ENCODE results near the gene PACSIN3. TPM values are rescaled to one million over a fixed set of nuclear protein-coding genes. Genes with fewer than 3 reads are reported as not detected.
A peak's percentile ranks its signal among the peaks of the same experiment; 100 is the strongest.

Gene PACSIN3
- total and polyA plus RNA-seq, 2 of the 13 experiments (the other 11 are each of a cell fraction or from before 2014, with no cell fraction given) = 47.9 to 93.3 TPM

- no peak overlapping the region for H3K4me3 ChIP-seq (replicated peaks in 1 of 3; ENCODE audit: insufficient read depth in 1 of 3, low read depth in 2 of 3, low read length in 3 of 3)
- ChIA-PET POLR2A (interaction anchor here (1.2 kb wide), 1 partner anchor 20 kb away, joined by 4 read pairs; no protein-coding TSS in a partner anchor), CTCF (ENCODE audit: low intra/inter-chr PET ratio, low total read pairs) (no interaction called here)
- H3K9ac ChIP-seq (ENCODE audit: insufficient read depth, low read depth, low read length) = no peak overlapping the region
- no TSS peak for BruUV-seq (replicated peaks)
- H2AFZ ChIP-seq (ENCODE audit: low read length) = no peak overlapping the region
- intact Hi-C loops (cut with micrococcal nuclease; ENCODE audit: unreplicated experiment) = no loop called here
- no peaks in the 10 kb centered on the region for H3K27me3 ChIP-seq (ENCODE audit: control insufficient read depth in 1 of 2, insufficient read depth in 2 of 2, low read length in 2 of 2)
- H3K4me2 ChIP-seq (ENCODE audit: low read depth, low read length) = no peak overlapping the region
- peaks cover 38 to 65% of the 10 kb centered on the region in 2 experiments for H3K36me3 ChIP-seq (replicated peaks in 1 of 2; ENCODE audit: control insufficient read depth in 1 of 2, insufficient read depth in 2 of 2, low read length in 2 of 2)
- H3K9me3 ChIP-seq (ENCODE audit: low read length) = no peaks in the 10 kb centered on the region
- peaks cover 10% of the 10 kb centered on the region; the same call in 1 of the 2 replicates for H4K20me1 ChIP-seq (ENCODE audit: insufficient read depth, low read length)
- FAIRE-seq (no peak), DNase-seq (ENCODE audit: low spot score) (no peak), ATAC-seq (no peak)
- 80% methylated on average over 1 of the region's 5 CpGs for WGBS (ENCODE audit: low lambda C conversion rate)
- H3K79me2 ChIP-seq (ENCODE audit: insufficient read depth, low read length) = peaks cover 17% of the 10 kb centered on the region
- in situ Hi-C loops (cut with HindIII; ENCODE audit: extremely low pct_ligation_motif_present, low pct_unique_long_range_greater_than_20kb) = no loop called here
- no peak overlapping the region for H3K27ac ChIP-seq (ENCODE audit: extremely low read length, insufficient read depth, low read length)
- H3K4me1 ChIP-seq (ENCODE audit: insufficient read depth, low read length) = peaks cover 17% of the 10 kb centered on the region
- TF ChIP-seq MAZ (IDR thresholded peaks at IDR 0.05; ENCODE audit: borderline replicate concordance, low read depth, low read length) = no peak
- no peak for TF ChIP-seq MAZ (CRISPR knock-in tag; IDR thresholded peaks at IDR 0.05; ENCODE audit: low read depth)
- peak; percentile 64 for TF ChIP-seq AGO2 (optimal IDR thresholded peaks at IDR 0.05; ENCODE audit: low read depth, low read length)
- TF ChIP-seq SSRP1 (CRISPR knock-in tag; IDR thresholded peaks at IDR 0.05) = 0 out of 2 replicates have a peak, but pooled peaks have one; percentile 31
- no peak for TF ChIP-seq ZBTB42 (CRISPR knock-in tag; IDR thresholded peaks at IDR 0.05)
- no peak for TF ChIP-seq SAP130 (CRISPR knock-in tag; IDR thresholded peaks at IDR 0.05; ENCODE audit: low read depth)
- TF ChIP-seq PAF1 (CRISPR knock-in tag; IDR thresholded peaks at IDR 0.05) = no peak
- TF ChIP-seq SIN3B (IDR thresholded peaks at IDR 0.05; ENCODE audit: low read length) = no peak
- no peak for TF ChIP-seq ZNF782 (CRISPR knock-in tag; IDR thresholded peaks at IDR 0.05; ENCODE audit: borderline replicate concordance)
- TF ChIP-seq PPARG (CRISPR knock-in tag; conservative IDR thresholded peaks at IDR 0.05) = no peak
- TF ChIP-seq ZFP82 (CRISPR knock-in tag; IDR thresholded peaks at IDR 0.05; ENCODE audit: borderline replicate concordance) = no peak
- TF ChIP-seq HMG20A (CRISPR knock-in tag; IDR thresholded peaks at IDR 0.05; ENCODE audit: borderline replicate concordance) = no peak
- TF ChIP-seq KDM4B (CRISPR knock-in tag; IDR thresholded peaks at IDR 0.05) = no peak
- TF ChIP-seq ZNF687 (CRISPR knock-in tag; IDR thresholded peaks at IDR 0.05) = peak; percentile 21; the same call in 1 of the 2 replicates
- no peak for TF ChIP-seq ZNF34 (CRISPR knock-in tag; IDR thresholded peaks at IDR 0.05; ENCODE audit: borderline replicate concordance)
- no peak for TF ChIP-seq SOX13 (IDR thresholded peaks at IDR 0.05)
- TF ChIP-seq SOX13 (CRISPR knock-in tag; conservative IDR thresholded peaks at IDR 0.05 in 1 of 2, IDR thresholded peaks at IDR 0.05 in 1 of 2) = no peak
- no peak for TF ChIP-seq TFAP4 (IDR thresholded peaks at IDR 0.05; ENCODE audit: borderline replicate concordance, low read depth)
- TF ChIP-seq CCAR2 (optimal IDR thresholded peaks at IDR 0.05; ENCODE audit: low read depth, low read length) = no peak
- no peak for TF ChIP-seq SNRNP70 (IDR thresholded peaks at IDR 0.05; ENCODE audit: low read depth, low read length)
- no peak for TF ChIP-seq ZNF678 (CRISPR knock-in tag; IDR thresholded peaks at IDR 0.05)
- no peak for TF ChIP-seq ZNF260 (CRISPR knock-in tag; IDR thresholded peaks at IDR 0.05; ENCODE audit: borderline replicate concordance, low read depth)
- no peak for TF ChIP-seq YEATS4 (CRISPR knock-in tag; IDR thresholded peaks at IDR 0.05; ENCODE audit: borderline replicate concordance)
Observed at GRCh38 chr11:47166368-47166767, 19.9 kb downstream of the PACSIN3 start.
